HFF-Myc (cell line): ENCODE measurements around the gene YBEY.
"Not testable (repeated sequence)": the region's sequence is repeated elsewhere in the genome, so short reads cannot be mapped to it uniquely, and the experiment has no call there.

Experiments
- DNase-seq: peaks from one replicate; pipeline ENCODE4 v3.0.0-alpha.2; 2011; ENCODE audit warnings: low read depth; ENCODE audit errors: extremely low read depth
- H3K4me3 ChIP-seq: replicated peaks from 2 replicates; pipeline ENCODE4 v1.5.1; 2011; ENCODE audit warnings: low read depth, mild to moderate bottlenecking, control low read depth, low read length
- CTCF ChIP-seq: IDR thresholded peaks from 2 replicates; pipeline ENCODE4 v1.5.1; 2012; ENCODE audit warnings: mild to moderate bottlenecking, low read depth, low read length, control low read depth; ENCODE audit errors: missing control alignments

Gene YBEY

GRCh38 chr21:46308431-46308830, 22.3 kb downstream of the YBEY start:
- no peak for DNase-seq
- no peak overlapping the region for H3K4me3 ChIP-seq
- TF ChIP-seq CTCF = no peak

GRCh38 chr21:46310260-46310659, 24.1 kb downstream of the YBEY start:
- not testable (repeated sequence) for H3K4me3 ChIP-seq, DNase-seq

- DNase-seq = no peak
- no peak overlapping the region for H3K4me3 ChIP-seq
- no peak for TF ChIP-seq CTCF
Observed at GRCh38 chr21:46311568-46311967, 25.4 kb downstream of the YBEY start.

- no peak for DNase-seq
- H3K4me3 ChIP-seq = no peak overlapping the region
- no peak for TF ChIP-seq CTCF
Observed at GRCh38 chr21:46312949-46313348, 26.8 kb downstream of the YBEY start.

- DNase-seq = no peak
- no peak overlapping the region for H3K4me3 ChIP-seq
- no peak for TF ChIP-seq CTCF
Observed at GRCh38 chr21:46314441-46315020, 28.4 kb downstream of the YBEY start.

- TF ChIP-seq CTCF = no peak
- no peak overlapping the region for H3K4me3 ChIP-seq
- DNase-seq = no peak
Observed at GRCh38 chr21:46316708-46317324, 30.7 kb downstream of the YBEY start.

GRCh38 chr21:46317710-46318463, 31.7 kb downstream of the YBEY start:
- no peak for DNase-seq
- TF ChIP-seq CTCF = no peak
- no peak overlapping the region for H3K4me3 ChIP-seq
